Endothelial cell of umbilical vein (primary cell): Measurements from ENCODE around the gene VCAN. TPM values are rescaled to one million over a fixed set of nuclear protein-coding genes. Genes with fewer than 3 reads are reported as not detected.

Source experiments
- BruUV-seq: library from RNA; stranded (reverse); fragments of 400-500 nt; replicated peaks from 2 replicates; lab custom pipeline; 2021; lab: Mats Ljungman, UMichigan
- CTCF ChIA-PET: fragments of 300-600, 350-600 bp; sonication (Branson Sonifier 250); formaldehyde crosslinking; loops from one replicate; lab custom pipeline; 2021; ENCODE audit warnings: antibody characterized with exemption, inconsistent platforms; lab: Charles Lee
- POLR2A ChIA-PET: fragments of 300-600, 350-600 bp; sonication (Branson Sonifier 250); formaldehyde crosslinking; loops from one replicate; lab custom pipeline; 2021; ENCODE audit warnings: antibody characterized with exemption, inconsistent platforms; lab: Charles Lee
- DNase-seq: peaks from one replicate; pipeline ENCODE4 v3.0.0-alpha.2; 2011; ENCODE audit warnings: low read depth, low spot score
- FAIRE-seq: peaks from 2 replicates; lab custom pipeline; 2011; peaks lifted over from hg19 to GRCh38; lab: Jason Lieb, UNC
- H2AFZ ChIP-seq: 2 replicates; pipeline ENCODE4 v1.6.0; 2012; ENCODE audit warnings: low read depth, low read length, control low read depth, inconsistent platforms
- H3K27ac ChIP-seq: 2 replicates; pipeline ENCODE4 v1.5.1; 2011; ENCODE audit warnings: low read depth, mild to moderate bottlenecking, control low read depth, low read length, moderate library complexity; ENCODE audit not compliant: insufficient read depth
- H3K27me3 ChIP-seq, 2 experiments: 2 replicates each; pipeline versions ENCODE4 v1.6.0 to v1.6.1; 2011; ENCODE audit warnings: low read length in 2 of 2, mixed read lengths in 1 of 2; ENCODE audit not compliant: control insufficient read depth in 2 of 2, insufficient read depth in 2 of 2
- H3K36me3 ChIP-seq, 2 experiments: 2 replicates in 1 of 2; 3 replicates in 1 of 2; pipeline ENCODE4 v1.5.1; 2011; ENCODE audit warnings: low read length in 2 of 2, mild to moderate bottlenecking in 1 of 2, moderate library complexity in 1 of 2; ENCODE audit not compliant: control insufficient read depth in 2 of 2, insufficient read depth in 2 of 2; ENCODE audit errors: extremely low read depth in 1 of 2
- H3K4me1 ChIP-seq: 3 replicates; pipeline ENCODE4 v1.5.1; 2011; ENCODE audit warnings: mild to moderate bottlenecking, low read length; ENCODE audit not compliant: control insufficient read depth, insufficient read depth; ENCODE audit errors: extremely low read depth
- H3K4me2 ChIP-seq: 2 replicates; pipeline ENCODE4 v1.6.1; 2011; ENCODE audit warnings: low read length, control low read depth, mixed read lengths; ENCODE audit not compliant: insufficient read depth
- H3K4me3 ChIP-seq, 3 experiments: fragments of 200-600 bp in 1 of 3; sonication (generic), shearing (Covaris generic) in 1 of 3; replicated peaks in 1 of 3; 2 replicates each; pipeline ENCODE4 v1.5.1; 2011 to 2016; ENCODE audit warnings: control low read depth in 3 of 3, low read length in 3 of 3, mild to moderate bottlenecking in 2 of 3, inconsistent platforms in 1 of 3, low read depth in 1 of 3, moderate library complexity in 1 of 3; ENCODE audit not compliant: insufficient read depth in 1 of 3
- H3K79me2 ChIP-seq: 2 replicates; pipeline ENCODE4 v1.6.0; 2012; ENCODE audit warnings: low read length, inconsistent platforms; ENCODE audit not compliant: control insufficient read depth, insufficient read depth
- H3K9ac ChIP-seq: replicated peaks from 2 replicates; pipeline ENCODE3; 2011; ENCODE audit warnings: low read length, control low read depth; ENCODE audit not compliant: insufficient read depth; ENCODE audit errors: extremely low read depth
- H3K9me1 ChIP-seq: replicated peaks from 3 replicates; pipeline ENCODE4 v1.6.0; 2011; ENCODE audit warnings: mild to moderate bottlenecking, low read length; ENCODE audit not compliant: control insufficient read depth, insufficient read depth; ENCODE audit errors: extremely low read depth
- H3K9me3 ChIP-seq: replicated peaks from 2 replicates; pipeline ENCODE4 v1.5.1; 2012; ENCODE audit warnings: low read length, inconsistent platforms; ENCODE audit not compliant: control insufficient read depth, insufficient read depth
- H4K20me1 ChIP-seq: replicated peaks from 2 replicates; pipeline ENCODE3; 2011; ENCODE audit warnings: mild to moderate bottlenecking, low read length; ENCODE audit not compliant: control insufficient read depth, insufficient read depth; ENCODE audit errors: extremely low read depth
- EZH2 ChIP-seq: IDR thresholded peaks from 2 replicates; pipeline ENCODE4 v1.6.1; 2012; ENCODE audit warnings: borderline replicate concordance, low read depth, mild to moderate bottlenecking, moderate library complexity, low read length, inconsistent platforms; ENCODE audit not compliant: severe bottlenecking
- FOS ChIP-seq: IDR thresholded peaks from 2 replicates; pipeline ENCODE4 v1.6.1; 2011; ENCODE audit warnings: mild to moderate bottlenecking, low read length, moderate library complexity, borderline replicate concordance; ENCODE audit not compliant: insufficient read depth
- GATA2 ChIP-seq: IDR thresholded peaks from 2 replicates; pipeline ENCODE4 v1.7.0; 2011; ENCODE audit warnings: low read depth, mild to moderate bottlenecking, moderate library complexity, mixed read lengths, low read length; ENCODE audit not compliant: insufficient read length, insufficient read depth
- JUN ChIP-seq: IDR thresholded peaks from 2 replicates; pipeline ENCODE4 v1.6.1; 2011; ENCODE audit warnings: borderline replicate concordance, low read depth; ENCODE audit not compliant: insufficient read length, insufficient read depth
- MYC ChIP-seq: IDR thresholded peaks from one replicate; pipeline ENCODE4 v1.6.1; 2011; ENCODE audit warnings: mild to moderate bottlenecking, low read depth, low read length
- POLR2A ChIP-seq: IDR thresholded peaks from 2 replicates; pipeline ENCODE4 v1.6.1; 2012; ENCODE audit warnings: low read depth, mild to moderate bottlenecking, control low read depth, low read length
- POLR2AphosphoS5 ChIP-seq: IDR thresholded peaks from 2 replicates; pipeline ENCODE4 v1.6.1; 2012; ENCODE audit warnings: low read depth, mild to moderate bottlenecking, control low read depth, low read length, moderate library complexity; ENCODE audit not compliant: insufficient read depth
- dilution Hi-C: fragments of 300-500 bp; cut with MboI; formaldehyde crosslinking; loops from one replicate; pipeline ENCODE4 v1.15.0; 2019; ENCODE audit warnings: low sequenced_read_pairs; ENCODE audit not compliant: extremely low pct_ligation_motif_present
- intact Hi-C: fragments of 100-400 bp; cut with micrococcal nuclease; formaldehyde crosslinking; loops from one replicate; pipeline ENCODE4 v1.10.0; 2022
- polyA plus RNA-seq, 4 experiments: library from polyadenylated mRNA; depleted of rRNA in 3 of 4; stranded (reverse) in 3 of 4; unstranded in 1 of 4; fragments of >200 nt; gene quantifications; 2 replicates each; pipeline versions ENCODE4 v1.2.1 to v1.2.3, GENCODE V29; 2011 to 2012; ENCODE audit warnings: missing spikeins in 1 of 4
- total RNA-seq: library from RNA; stranded (reverse); gene quantifications from 2 replicates; pipeline ENCODE4 v1.2.3, GENCODE V29; 2021
- TF ChIP-seq, protein P1 (sequence below), 2 donors: IDR thresholded peaks; 1 replicate in 1 of 2; 2 replicates in 1 of 2; pipeline ENCODE4 v1.5.1; 2011; ENCODE audit warnings: low read length in 2 of 2, mild to moderate bottlenecking in 2 of 2, moderate library complexity in 2 of 2, control low read depth in 1 of 2, inconsistent platforms in 1 of 2, low read depth in 1 of 2; ENCODE audit not compliant: insufficient read depth in 1 of 2; ENCODE audit errors: extremely low read depth in 1 of 2
- TF ChIP-seq, protein P2 (sequence below): IDR thresholded peaks from 2 replicates; pipeline ENCODE4 v1.6.1; 2011; ENCODE audit not compliant: insufficient read depth, insufficient read length

Gene VCAN
- total and polyA plus RNA-seq, 2 donors (not counting 3 experiments of a cell fraction or from before 2014, with no cell fraction given), result 0.35 to 1.2 TPM

- CTCF ChIA-PET, result no interaction called here
- dilution Hi-C loops, result no loop called here
- no TSS peak for BruUV-seq
Measured at GRCh38 chr5:83422284-83422683, 49.3 kb upstream of the VCAN start.

More at GRCh38 chr5:83422284-83422683, 49.3 kb upstream of the VCAN start:
- Histone ChIP-seq H3K27me3 (peaks cover 4 to 15% of the 10 kb centered on the region in 2 experiments), H2AFZ (no peak overlapping the region), H3K4me1 (no peaks in the 10 kb centered on the region), H3K4me3 (no peak overlapping the region), H3K9ac (no peak overlapping the region), H3K36me3 (no peaks in the 10 kb centered on the region), H4K20me1 (no peaks in the 10 kb centered on the region), H3K27ac (no peak overlapping the region), H3K79me2 (no peaks in the 10 kb centered on the region), H3K9me3 (no peaks in the 10 kb centered on the region), H3K9me1 (no peaks in the 10 kb centered on the region), H3K4me2 (no peak overlapping the region)
- DNase-seq (no peak), FAIRE-seq (no peak)
- TF ChIP-seq, protein P1, sequence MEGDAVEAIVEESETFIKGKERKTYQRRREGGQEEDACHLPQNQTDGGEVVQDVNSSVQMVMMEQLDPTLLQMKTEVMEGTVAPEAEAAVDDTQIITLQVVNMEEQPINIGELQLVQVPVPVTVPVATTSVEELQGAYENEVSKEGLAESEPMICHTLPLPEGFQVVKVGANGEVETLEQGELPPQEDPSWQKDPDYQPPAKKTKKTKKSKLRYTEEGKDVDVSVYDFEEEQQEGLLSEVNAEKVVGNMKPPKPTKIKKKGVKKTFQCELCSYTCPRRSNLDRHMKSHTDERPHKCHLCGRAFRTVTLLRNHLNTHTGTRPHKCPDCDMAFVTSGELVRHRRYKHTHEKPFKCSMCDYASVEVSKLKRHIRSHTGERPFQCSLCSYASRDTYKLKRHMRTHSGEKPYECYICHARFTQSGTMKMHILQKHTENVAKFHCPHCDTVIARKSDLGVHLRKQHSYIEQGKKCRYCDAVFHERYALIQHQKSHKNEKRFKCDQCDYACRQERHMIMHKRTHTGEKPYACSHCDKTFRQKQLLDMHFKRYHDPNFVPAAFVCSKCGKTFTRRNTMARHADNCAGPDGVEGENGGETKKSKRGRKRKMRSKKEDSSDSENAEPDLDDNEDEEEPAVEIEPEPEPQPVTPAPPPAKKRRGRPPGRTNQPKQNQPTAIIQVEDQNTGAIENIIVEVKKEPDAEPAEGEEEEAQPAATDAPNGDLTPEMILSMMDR (IDR thresholded peaks at IDR 0.05; ENCODE audit: extremely low read depth in 1 of 2, insufficient read depth in 1 of 2, low read depth in 1 of 2, low read length in 2 of 2), result no peak
- TF ChIP-seq, protein P2, sequence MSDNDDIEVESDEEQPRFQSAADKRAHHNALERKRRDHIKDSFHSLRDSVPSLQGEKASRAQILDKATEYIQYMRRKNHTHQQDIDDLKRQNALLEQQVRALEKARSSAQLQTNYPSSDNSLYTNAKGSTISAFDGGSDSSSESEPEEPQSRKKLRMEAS, result no peak
- TF ChIP-seq GATA2 (no peak), EZH2 (no peak), JUN (no peak), FOS (no peak), MYC (no peak), POLR2A (no peak), POLR2AphosphoS5 (no peak)
- intact Hi-C loops, result no loop called here
- POLR2A ChIA-PET, result no interaction called here
